ENCODE results near the gene UNC80. TPM values are rescaled to one million over a fixed set of nuclear protein-coding genes. Genes with fewer than 3 reads are reported as not detected.

Gene UNC80
- polyA plus RNA-seq, 1 donor from 2014 or later = 10.4 TPM

- Histone ChIP-seq H2AFZ (ENCODE audit: low read depth, low read length) (no peak overlapping the region), H3K79me2 (replicated peaks; ENCODE audit: insufficient read depth, low read length) (no peaks in the 10 kb centered on the region), H3K4me3 (ENCODE audit: low read length) (no peak overlapping the region), H3K4me2 (ENCODE audit: low read length) (no peak overlapping the region), H4K20me1 (ENCODE audit: insufficient read depth) (no peaks in the 10 kb centered on the region), H3K9ac (ENCODE audit: low read length) (no peak overlapping the region), H3K9me3 (ENCODE audit: low read length) (no peaks in the 10 kb centered on the region), H3K9me2 (ENCODE audit: insufficient read depth, low read length) (no peaks in the 10 kb centered on the region), H3F3A (ENCODE audit: insufficient read depth, low read length, poor library complexity, severe bottlenecking) (no peaks in the 10 kb centered on the region), H3K27me3 (ENCODE audit: insufficient read depth, low read depth, low read length) (no peaks in the 10 kb centered on the region), H3K36me3 (ENCODE audit: insufficient read depth, low read length) (peaks cover 6% of the 10 kb centered on the region), H3K27ac (ENCODE audit: low read length) (no peak overlapping the region)
- no peak for TF ChIP-seq SMC3 (conservative IDR thresholded peaks at IDR 0.05; ENCODE audit: poor library complexity)
- TF ChIP-seq TAF1 (IDR thresholded peaks at IDR 0.05; ENCODE audit: low read depth) = no peak
- no peak for TF ChIP-seq REST (IDR thresholded peaks at IDR 0.05; ENCODE audit: borderline replicate concordance)
- TF ChIP-seq EP300 (conservative IDR thresholded peaks at IDR 0.05; ENCODE audit: poor library complexity, severe bottlenecking) = no peak
- TF ChIP-seq RAD21 (conservative IDR thresholded peaks at IDR 0.05) = no peak
- no peak for TF ChIP-seq EZH2 (IDR thresholded peaks at IDR 0.05; ENCODE audit: borderline replicate concordance, insufficient read depth, low read length, poor library complexity, severe bottlenecking)
- no peak for TF ChIP-seq CTCF (IDR thresholded peaks at IDR 0.05; ENCODE audit: poor library complexity, severe bottlenecking)
- no peak for TF ChIP-seq POLR2AphosphoS5 (IDR thresholded peaks at IDR 0.05)
- TF ChIP-seq MXI1 (conservative IDR thresholded peaks at IDR 0.05; ENCODE audit: poor library complexity, severe bottlenecking) = no peak
Measured at GRCh38 chr2:209922116-209922515, 150.5 kb downstream of the UNC80 start.

- H3F3A ChIP-seq (ENCODE audit: insufficient read depth, low read length, poor library complexity, severe bottlenecking) = no peaks in the 10 kb centered on the region
- H3K27me3 ChIP-seq (ENCODE audit: insufficient read depth, low read depth, low read length) = no peaks in the 10 kb centered on the region
- no peaks in the 10 kb centered on the region for H3K9me3 ChIP-seq (ENCODE audit: low read length)
- H3K79me2 ChIP-seq (replicated peaks; ENCODE audit: insufficient read depth, low read length) = no peaks in the 10 kb centered on the region
- H3K9ac ChIP-seq (ENCODE audit: low read length) = no peak overlapping the region
- H3K9me2 ChIP-seq (ENCODE audit: insufficient read depth, low read length) = no peaks in the 10 kb centered on the region
- TF ChIP-seq CTCF (IDR thresholded peaks at IDR 0.05; ENCODE audit: poor library complexity, severe bottlenecking) (no peak), SMC3 (conservative IDR thresholded peaks at IDR 0.05; ENCODE audit: poor library complexity) (no peak), TAF1 (IDR thresholded peaks at IDR 0.05; ENCODE audit: low read depth) (no peak), EP300 (conservative IDR thresholded peaks at IDR 0.05; ENCODE audit: poor library complexity, severe bottlenecking) (no peak), RAD21 (conservative IDR thresholded peaks at IDR 0.05) (no peak), EZH2 (IDR thresholded peaks at IDR 0.05; ENCODE audit: borderline replicate concordance, insufficient read depth, low read length, poor library complexity, severe bottlenecking) (no peak), POLR2AphosphoS5 (IDR thresholded peaks at IDR 0.05) (no peak), REST (IDR thresholded peaks at IDR 0.05; ENCODE audit: borderline replicate concordance) (no peak), MXI1 (conservative IDR thresholded peaks at IDR 0.05; ENCODE audit: poor library complexity, severe bottlenecking) (no peak)
- no peak overlapping the region for H3K4me2 ChIP-seq (ENCODE audit: low read length)
- no peak overlapping the region for H3K4me3 ChIP-seq (ENCODE audit: low read length)
- no peak overlapping the region for H2AFZ ChIP-seq (ENCODE audit: low read depth, low read length)
- H3K27ac ChIP-seq (ENCODE audit: low read length) = no peak overlapping the region
- no peaks in the 10 kb centered on the region for H4K20me1 ChIP-seq (ENCODE audit: insufficient read depth)
- H3K36me3 ChIP-seq (ENCODE audit: insufficient read depth, low read length) = no peaks in the 10 kb centered on the region
Measured at GRCh38 chr2:209929369-209929768, 157.7 kb downstream of the UNC80 start.
